Measurements from ENCODE around the gene DVL1. TPM values are rescaled to one million over a fixed set of nuclear protein-coding genes. Genes with fewer than 3 reads are reported as not detected.

The DVL1 gene
- total and polyA plus RNA-seq, 9 of the 15 experiments (the other 6 are each of a cell fraction or from before 2014, with no cell fraction given): 0.62 to 135 (median 24.3) TPM

DNA sequence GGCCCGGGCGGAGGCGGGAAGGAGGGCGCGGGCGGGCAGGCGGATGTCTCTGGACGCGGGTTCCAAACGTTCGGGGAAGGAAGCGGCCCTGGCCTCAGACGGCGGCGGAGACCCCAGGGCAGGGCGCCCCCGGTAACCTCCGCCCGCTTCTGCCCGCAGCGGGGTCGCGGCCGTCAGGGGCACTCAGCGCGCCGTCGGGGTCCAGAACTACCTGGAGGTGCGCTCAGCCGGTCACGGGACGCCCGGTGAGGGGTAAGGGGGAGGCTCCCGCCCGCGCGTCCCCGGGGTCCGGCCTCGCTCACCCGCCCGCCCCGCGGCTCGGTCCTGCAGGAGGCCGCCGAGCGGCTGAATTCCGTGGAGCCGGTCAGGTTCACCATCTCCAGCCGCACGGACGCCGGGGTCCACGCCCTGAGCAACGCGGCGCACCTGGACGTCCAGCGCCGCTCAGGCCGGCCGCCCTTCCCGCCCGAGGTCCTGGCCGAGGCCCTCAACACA, 40.4 kb downstream of the DVL1 start (continued):
- no peak for TF ChIP-seq ZNF143 (CRISPR knock-in tag; IDR thresholded peaks at IDR 0.05)
- peak; percentile 24 for TF ChIP-seq SRSF7 (optimal IDR thresholded peaks at IDR 0.05; ENCODE audit: low read depth, low read length)
- TF ChIP-seq HNRNPH1 (optimal IDR thresholded peaks at IDR 0.05; ENCODE audit: low read depth, low read length): no peak
- TF ChIP-seq MAZ (CRISPR knock-in tag; conservative IDR thresholded peaks at IDR 0.05 in 1 of 2, IDR thresholded peaks at IDR 0.05 in 1 of 2): no peak
- TF ChIP-seq ZNF184 (CRISPR knock-in tag; IDR thresholded peaks at IDR 0.05): no peak
- no peak for TF ChIP-seq ZNF140 (CRISPR knock-in tag; IDR thresholded peaks at IDR 0.05)
- TF ChIP-seq RB1 (IDR thresholded peaks at IDR 0.05; ENCODE audit: low read depth): peak; percentile 2
- TF ChIP-seq, protein P1, sequence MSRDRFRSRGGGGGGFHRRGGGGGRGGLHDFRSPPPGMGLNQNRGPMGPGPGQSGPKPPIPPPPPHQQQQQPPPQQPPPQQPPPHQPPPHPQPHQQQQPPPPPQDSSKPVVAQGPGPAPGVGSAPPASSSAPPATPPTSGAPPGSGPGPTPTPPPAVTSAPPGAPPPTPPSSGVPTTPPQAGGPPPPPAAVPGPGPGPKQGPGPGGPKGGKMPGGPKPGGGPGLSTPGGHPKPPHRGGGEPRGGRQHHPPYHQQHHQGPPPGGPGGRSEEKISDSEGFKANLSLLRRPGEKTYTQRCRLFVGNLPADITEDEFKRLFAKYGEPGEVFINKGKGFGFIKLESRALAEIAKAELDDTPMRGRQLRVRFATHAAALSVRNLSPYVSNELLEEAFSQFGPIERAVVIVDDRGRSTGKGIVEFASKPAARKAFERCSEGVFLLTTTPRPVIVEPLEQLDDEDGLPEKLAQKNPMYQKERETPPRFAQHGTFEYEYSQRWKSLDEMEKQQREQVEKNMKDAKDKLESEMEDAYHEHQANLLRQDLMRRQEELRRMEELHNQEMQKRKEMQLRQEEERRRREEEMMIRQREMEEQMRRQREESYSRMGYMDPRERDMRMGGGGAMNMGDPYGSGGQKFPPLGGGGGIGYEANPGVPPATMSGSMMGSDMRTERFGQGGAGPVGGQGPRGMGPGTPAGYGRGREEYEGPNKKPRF (IDR thresholded peaks at IDR 0.05; ENCODE audit: low read depth, low read length): no peak
- TF ChIP-seq XRCC4 (IDR thresholded peaks at IDR 0.05; ENCODE audit: extremely low read depth, insufficient read depth, insufficient read length): no peak
- TF ChIP-seq ZSCAN29 (IDR thresholded peaks at IDR 0.05): no peak
- TF ChIP-seq CSDE1 (IDR thresholded peaks at IDR 0.05): no peak
- TF ChIP-seq, protein P2, sequence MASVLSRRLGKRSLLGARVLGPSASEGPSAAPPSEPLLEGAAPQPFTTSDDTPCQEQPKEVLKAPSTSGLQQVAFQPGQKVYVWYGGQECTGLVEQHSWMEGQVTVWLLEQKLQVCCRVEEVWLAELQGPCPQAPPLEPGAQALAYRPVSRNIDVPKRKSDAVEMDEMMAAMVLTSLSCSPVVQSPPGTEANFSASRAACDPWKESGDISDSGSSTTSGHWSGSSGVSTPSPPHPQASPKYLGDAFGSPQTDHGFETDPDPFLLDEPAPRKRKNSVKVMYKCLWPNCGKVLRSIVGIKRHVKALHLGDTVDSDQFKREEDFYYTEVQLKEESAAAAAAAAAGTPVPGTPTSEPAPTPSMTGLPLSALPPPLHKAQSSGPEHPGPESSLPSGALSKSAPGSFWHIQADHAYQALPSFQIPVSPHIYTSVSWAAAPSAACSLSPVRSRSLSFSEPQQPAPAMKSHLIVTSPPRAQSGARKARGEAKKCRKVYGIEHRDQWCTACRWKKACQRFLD (CRISPR knock-in tag; IDR thresholded peaks at IDR 0.05): no peak; the same call in 1 of the 2 replicates
- TF ChIP-seq, protein P3, sequence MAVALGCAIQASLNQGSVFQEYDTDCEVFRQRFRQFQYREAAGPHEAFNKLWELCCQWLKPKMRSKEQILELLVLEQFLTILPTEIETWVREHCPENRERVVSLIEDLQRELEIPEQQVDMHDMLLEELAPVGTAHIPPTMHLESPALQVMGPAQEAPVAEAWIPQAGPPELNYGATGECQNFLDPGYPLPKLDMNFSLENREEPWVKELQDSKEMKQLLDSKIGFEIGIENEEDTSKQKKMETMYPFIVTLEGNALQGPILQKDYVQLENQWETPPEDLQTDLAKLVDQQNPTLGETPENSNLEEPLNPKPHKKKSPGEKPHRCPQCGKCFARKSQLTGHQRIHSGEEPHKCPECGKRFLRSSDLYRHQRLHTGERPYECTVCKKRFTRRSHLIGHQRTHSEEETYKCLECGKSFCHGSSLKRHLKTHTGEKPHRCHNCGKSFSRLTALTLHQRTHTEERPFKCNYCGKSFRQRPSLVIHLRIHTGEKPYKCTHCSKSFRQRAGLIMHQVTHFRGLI (CRISPR knock-in tag; IDR thresholded peaks at IDR 0.05): no peak
- TF ChIP-seq ETV1 (tag; conservative IDR thresholded peaks at IDR 0.05; ENCODE audit: low read depth): no peak
- TF ChIP-seq ZNF785 (CRISPR knock-in tag; IDR thresholded peaks at IDR 0.05): no peak
- no peak for TF ChIP-seq SOX6 (IDR thresholded peaks at IDR 0.05)
- TF ChIP-seq CEBPG (CRISPR knock-in tag; IDR thresholded peaks at IDR 0.05): peak; percentile 27; the same call in 1 of the 2 replicates
- no peak for TF ChIP-seq CEBPG (tag; conservative IDR thresholded peaks at IDR 0.05 in 1 of 2, IDR thresholded peaks at IDR 0.05 in 1 of 2)
- TF ChIP-seq, protein P4, sequence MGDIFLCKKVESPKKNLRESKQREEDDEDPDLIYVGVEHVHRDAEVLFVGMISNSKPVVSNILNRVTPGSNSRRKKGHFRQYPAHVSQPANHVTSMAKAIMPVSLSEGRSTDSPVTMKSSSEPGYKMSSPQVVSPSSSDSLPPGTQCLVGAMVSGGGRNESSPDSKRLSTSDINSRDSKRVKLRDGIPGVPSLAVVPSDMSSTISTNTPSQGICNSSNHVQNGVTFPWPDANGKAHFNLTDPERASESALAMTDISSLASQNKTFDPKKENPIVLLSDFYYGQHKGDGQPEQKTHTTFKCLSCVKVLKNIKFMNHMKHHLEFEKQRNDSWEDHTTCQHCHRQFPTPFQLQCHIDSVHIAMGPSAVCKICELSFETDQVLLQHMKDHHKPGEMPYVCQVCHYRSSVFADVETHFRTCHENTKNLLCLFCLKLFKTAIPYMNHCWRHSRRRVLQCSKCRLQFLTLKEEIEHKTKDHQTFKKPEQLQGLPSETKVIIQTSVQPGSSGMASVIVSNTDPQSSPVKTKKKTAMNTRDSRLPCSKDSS (IDR thresholded peaks at IDR 0.05; ENCODE audit: low read depth, partially characterized antibody): no peak
- TF ChIP-seq, protein P5, sequence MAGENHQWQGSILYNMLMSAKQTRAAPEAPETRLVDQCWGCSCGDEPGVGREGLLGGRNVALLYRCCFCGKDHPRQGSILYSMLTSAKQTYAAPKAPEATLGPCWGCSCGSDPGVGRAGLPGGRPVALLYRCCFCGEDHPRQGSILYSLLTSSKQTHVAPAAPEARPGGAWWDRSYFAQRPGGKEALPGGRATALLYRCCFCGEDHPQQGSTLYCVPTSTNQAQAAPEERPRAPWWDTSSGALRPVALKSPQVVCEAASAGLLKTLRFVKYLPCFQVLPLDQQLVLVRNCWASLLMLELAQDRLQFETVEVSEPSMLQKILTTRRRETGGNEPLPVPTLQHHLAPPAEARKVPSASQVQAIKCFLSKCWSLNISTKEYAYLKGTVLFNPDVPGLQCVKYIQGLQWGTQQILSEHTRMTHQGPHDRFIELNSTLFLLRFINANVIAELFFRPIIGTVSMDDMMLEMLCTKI (IDR thresholded peaks at IDR 0.05; ENCODE audit: partially characterized antibody): no peak
